Measurements from ENCODE around the gene SERPINA7.

Gene SERPINA7

DNA sequence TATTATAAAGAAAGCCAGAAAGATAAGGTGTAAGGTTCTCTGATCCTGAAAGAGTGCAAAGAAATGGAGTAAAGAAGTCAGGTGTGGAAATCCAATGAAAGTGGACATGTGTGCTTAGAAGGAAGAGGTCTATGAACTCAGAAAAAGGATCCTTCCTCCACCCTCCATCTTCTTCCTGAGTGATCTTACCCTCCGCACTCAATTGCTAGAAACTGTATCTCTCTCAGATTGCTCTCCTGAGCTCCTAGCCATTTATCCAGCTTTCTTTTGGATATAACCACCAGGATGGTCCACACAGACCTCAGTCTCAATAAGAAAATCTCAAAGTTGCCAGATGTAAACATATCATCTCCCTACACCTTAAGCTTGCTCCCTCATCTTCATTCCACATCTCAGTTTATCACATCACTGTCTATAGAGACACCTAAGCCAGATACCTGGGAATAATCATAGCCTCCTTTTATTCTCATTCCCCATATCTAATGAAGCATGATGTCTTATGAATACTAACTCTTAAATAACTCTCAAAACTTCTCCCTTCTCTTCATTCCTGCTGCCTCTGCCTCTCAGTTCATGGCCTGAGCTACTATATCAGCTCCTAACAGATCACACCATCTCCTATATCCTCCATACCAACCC lies 573 bp downstream of the SERPINA7 start:
- no peak for TF ChIP-seq SPI1 (IDR thresholded peaks at IDR 0.05; ENCODE audit: borderline replicate concordance, low read depth)
- TF ChIP-seq CTCF (IDR thresholded peaks at IDR 0.05; ENCODE audit: insufficient read depth, low read length), result no peak
- TF ChIP-seq POLR2AphosphoS5 (IDR thresholded peaks at IDR 0.05; ENCODE audit: low read depth), result no peak
- TF ChIP-seq, protein P1, sequence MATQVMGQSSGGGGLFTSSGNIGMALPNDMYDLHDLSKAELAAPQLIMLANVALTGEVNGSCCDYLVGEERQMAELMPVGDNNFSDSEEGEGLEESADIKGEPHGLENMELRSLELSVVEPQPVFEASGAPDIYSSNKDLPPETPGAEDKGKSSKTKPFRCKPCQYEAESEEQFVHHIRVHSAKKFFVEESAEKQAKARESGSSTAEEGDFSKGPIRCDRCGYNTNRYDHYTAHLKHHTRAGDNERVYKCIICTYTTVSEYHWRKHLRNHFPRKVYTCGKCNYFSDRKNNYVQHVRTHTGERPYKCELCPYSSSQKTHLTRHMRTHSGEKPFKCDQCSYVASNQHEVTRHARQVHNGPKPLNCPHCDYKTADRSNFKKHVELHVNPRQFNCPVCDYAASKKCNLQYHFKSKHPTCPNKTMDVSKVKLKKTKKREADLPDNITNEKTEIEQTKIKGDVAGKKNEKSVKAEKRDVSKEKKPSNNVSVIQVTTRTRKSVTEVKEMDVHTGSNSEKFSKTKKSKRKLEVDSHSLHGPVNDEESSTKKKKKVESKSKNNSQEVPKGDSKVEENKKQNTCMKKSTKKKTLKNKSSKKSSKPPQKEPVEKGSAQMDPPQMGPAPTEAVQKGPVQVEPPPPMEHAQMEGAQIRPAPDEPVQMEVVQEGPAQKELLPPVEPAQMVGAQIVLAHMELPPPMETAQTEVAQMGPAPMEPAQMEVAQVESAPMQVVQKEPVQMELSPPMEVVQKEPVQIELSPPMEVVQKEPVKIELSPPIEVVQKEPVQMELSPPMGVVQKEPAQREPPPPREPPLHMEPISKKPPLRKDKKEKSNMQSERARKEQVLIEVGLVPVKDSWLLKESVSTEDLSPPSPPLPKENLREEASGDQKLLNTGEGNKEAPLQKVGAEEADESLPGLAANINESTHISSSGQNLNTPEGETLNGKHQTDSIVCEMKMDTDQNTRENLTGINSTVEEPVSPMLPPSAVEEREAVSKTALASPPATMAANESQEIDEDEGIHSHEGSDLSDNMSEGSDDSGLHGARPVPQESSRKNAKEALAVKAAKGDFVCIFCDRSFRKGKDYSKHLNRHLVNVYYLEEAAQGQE (IDR thresholded peaks at IDR 0.05; ENCODE audit: insufficient replicate concordance, low read depth), result no peak
- TF ChIP-seq GABPA (IDR thresholded peaks at IDR 0.05; ENCODE audit: low read depth), result no peak
- DNase-seq (ENCODE audit: low read depth in 1 of 2, low spot score in 1 of 2), result no peak
- H3K4me3 ChIP-seq (replicated peaks; ENCODE audit: insufficient read depth, low read length), result no peak overlapping the region
- no peaks in the 10 kb centered on the region for H3K27me3 ChIP-seq (ENCODE audit: insufficient read depth, poor library complexity, severe bottlenecking)
- no peak overlapping the region for H3K27ac ChIP-seq (replicated peaks)

DNA sequence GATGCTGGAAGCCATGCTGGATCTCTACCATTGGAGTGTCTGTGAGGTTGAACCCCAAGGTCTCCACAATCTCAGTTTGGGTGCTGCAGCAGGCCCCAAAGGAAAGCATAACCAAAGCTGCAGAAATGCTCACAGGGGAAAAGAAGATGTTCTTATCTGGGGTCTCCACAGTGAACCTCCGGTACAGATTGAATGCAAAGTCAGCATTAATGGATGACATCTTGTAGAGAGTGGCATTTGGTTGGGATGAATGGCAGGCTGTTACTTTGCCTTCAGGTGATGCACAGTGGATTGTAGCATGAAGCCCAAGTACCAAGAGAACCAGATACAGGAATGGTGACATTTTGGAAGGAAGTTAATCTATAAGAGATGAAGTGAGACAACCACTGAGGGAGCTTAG lies 1.8 kb downstream of the SERPINA7 start:
- Histone ChIP-seq H3K27me3 (ENCODE audit: insufficient read depth, poor library complexity, severe bottlenecking) (no peaks in the 10 kb centered on the region), H3K27ac (replicated peaks) (no peak overlapping the region), H3K4me3 (replicated peaks; ENCODE audit: insufficient read depth, low read length) (no peak overlapping the region)
- DNase-seq (ENCODE audit: low read depth in 1 of 2, low spot score in 1 of 2), result no peak
- TF ChIP-seq POLR2AphosphoS5 (IDR thresholded peaks at IDR 0.05; ENCODE audit: low read depth), result no peak
- TF ChIP-seq, protein P1 (IDR thresholded peaks at IDR 0.05; ENCODE audit: insufficient replicate concordance, low read depth), result no peak
- TF ChIP-seq SPI1 (IDR thresholded peaks at IDR 0.05; ENCODE audit: borderline replicate concordance, low read depth), result no peak
- TF ChIP-seq CTCF (IDR thresholded peaks at IDR 0.05; ENCODE audit: insufficient read depth, low read length), result no peak
- TF ChIP-seq GABPA (IDR thresholded peaks at IDR 0.05; ENCODE audit: low read depth), result no peak

- H3K27ac ChIP-seq (replicated peaks), result no peak overlapping the region
- TF ChIP-seq SPI1 (IDR thresholded peaks at IDR 0.05; ENCODE audit: borderline replicate concordance, low read depth), result no peak
- TF ChIP-seq, protein P1 (IDR thresholded peaks at IDR 0.05; ENCODE audit: insufficient replicate concordance, low read depth), result no peak
- TF ChIP-seq CTCF (IDR thresholded peaks at IDR 0.05; ENCODE audit: insufficient read depth, low read length), result no peak
- TF ChIP-seq POLR2AphosphoS5 (IDR thresholded peaks at IDR 0.05; ENCODE audit: low read depth), result no peak
- TF ChIP-seq GABPA (IDR thresholded peaks at IDR 0.05; ENCODE audit: low read depth), result no peak
- no peak for DNase-seq (ENCODE audit: low read depth in 1 of 2, low spot score in 1 of 2)
- no peak overlapping the region for H3K4me3 ChIP-seq (replicated peaks; ENCODE audit: insufficient read depth, low read length)
- H3K27me3 ChIP-seq (ENCODE audit: insufficient read depth, poor library complexity, severe bottlenecking), result no peaks in the 10 kb centered on the region
These were observed 3.5 kb downstream of the SERPINA7 start for GRCh38 chrX:106035064-106035463.

All from HL-60 (cell line).